Jurkat, Clone E6-1 (cell line): Measurements from ENCODE around the gene BICD2.

Source experiments
- DNase-seq: peaks from one replicate; pipeline ENCODE4 v3.0.0-alpha.2; 2011; ENCODE audit warnings: low read depth, low spot score
- H3K4me3 ChIP-seq: 2 replicates; pipeline ENCODE4 v1.5.1; 2011; ENCODE audit warnings: mild to moderate bottlenecking, low read length, control low read depth, moderate library complexity

BICD2 gene

GRCh38 chr9:92754091-92754745 is 10.4 kb downstream of the BICD2 start:
- no peak overlapping the region for H3K4me3 ChIP-seq
- DNase-seq: no peak

- H3K4me3 ChIP-seq: no peak overlapping the region
- DNase-seq: no peak
Observed at GRCh38 chr9:92752812-92753404, 11.7 kb downstream of the BICD2 start.

- no peak for DNase-seq
- no peak overlapping the region for H3K4me3 ChIP-seq
Observed at GRCh38 chr9:92749934-92750315, 14.7 kb downstream of the BICD2 start.

GRCh38 chr9:92749071-92749933 is 15.3 kb downstream of the BICD2 start:
- DNase-seq: no peak
- H3K4me3 ChIP-seq: no peak overlapping the region

- DNase-seq: no peak
- no peak overlapping the region for H3K4me3 ChIP-seq
Observed at GRCh38 chr9:92748233-92748497, 16.5 kb downstream of the BICD2 start.

- no peak for DNase-seq
Observed at GRCh38 chr9:92747459-92748232, 17.0 kb downstream of the BICD2 start.

GRCh38 chr9:92746567-92747458 is 17.8 kb downstream of the BICD2 start:
- no peak overlapping the region for H3K4me3 ChIP-seq
- no peak for DNase-seq

More at GRCh38 chr9:92747459-92748232, 17.0 kb downstream of the BICD2 start:
- no peak overlapping the region for H3K4me3 ChIP-seq

GRCh38 chr9:92745881-92746280 is 18.8 kb downstream of the BICD2 start:
- H3K4me3 ChIP-seq: no peak overlapping the region
- no peak for DNase-seq

GRCh38 chr9:92745331-92745730 is 19.3 kb downstream of the BICD2 start:
- no peak overlapping the region for H3K4me3 ChIP-seq
- DNase-seq: no peak

- no peak overlapping the region for H3K4me3 ChIP-seq
- no peak for DNase-seq
Observed at GRCh38 chr9:92740969-92741368, 23.7 kb downstream of the BICD2 start.

- no peak overlapping the region for H3K4me3 ChIP-seq
- DNase-seq: no peak
Observed at GRCh38 chr9:92740446-92740961, 24.1 kb downstream of the BICD2 start.

- no peak for DNase-seq
- H3K4me3 ChIP-seq: no peak overlapping the region
Observed at GRCh38 chr9:92740009-92740408, 24.6 kb downstream of the BICD2 start.

GRCh38 chr9:92739346-92739970 is 25.2 kb downstream of the BICD2 start:
- no peak for DNase-seq
- no peak overlapping the region for H3K4me3 ChIP-seq

GRCh38 chr9:92738661-92739081 is 26.0 kb downstream of the BICD2 start:
- no peak overlapping the region for H3K4me3 ChIP-seq
- no peak for DNase-seq

GRCh38 chr9:92737611-92738299 is 26.9 kb downstream of the BICD2 start:
- DNase-seq: no peak
- H3K4me3 ChIP-seq: no peak overlapping the region

GRCh38 chr9:92737216-92737606 is 27.4 kb downstream of the BICD2 start:
- DNase-seq: no peak
- H3K4me3 ChIP-seq: no peak overlapping the region

GRCh38 chr9:92736563-92737215 is 27.9 kb downstream of the BICD2 start:
- H3K4me3 ChIP-seq: no peak overlapping the region
- no peak for DNase-seq
